ENCODE results near the gene NRG2.

DNA sequence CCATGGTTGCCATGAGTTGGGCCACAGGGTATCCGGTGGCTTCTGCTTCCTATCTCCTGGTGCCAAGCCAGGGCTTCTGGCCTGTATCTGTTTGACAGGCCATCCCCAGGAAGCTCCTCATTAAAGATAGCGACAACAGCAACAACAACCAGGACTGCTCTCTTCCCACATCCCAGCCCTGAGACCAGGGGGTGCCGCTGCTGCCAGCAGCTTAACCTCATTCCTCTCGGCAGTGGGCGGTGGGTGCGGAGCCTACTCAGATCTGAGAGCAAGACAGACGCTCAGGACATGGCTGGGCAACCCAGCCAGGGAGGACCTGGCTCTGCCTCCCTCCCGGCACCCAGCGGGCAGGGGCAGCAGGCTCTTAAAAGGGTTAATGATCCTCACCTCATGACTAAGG is 149.2 kb downstream of the NRG2 start:
- no peak for TF ChIP-seq POLR2A (IDR thresholded peaks at IDR 0.05)
- TF ChIP-seq, protein P1, sequence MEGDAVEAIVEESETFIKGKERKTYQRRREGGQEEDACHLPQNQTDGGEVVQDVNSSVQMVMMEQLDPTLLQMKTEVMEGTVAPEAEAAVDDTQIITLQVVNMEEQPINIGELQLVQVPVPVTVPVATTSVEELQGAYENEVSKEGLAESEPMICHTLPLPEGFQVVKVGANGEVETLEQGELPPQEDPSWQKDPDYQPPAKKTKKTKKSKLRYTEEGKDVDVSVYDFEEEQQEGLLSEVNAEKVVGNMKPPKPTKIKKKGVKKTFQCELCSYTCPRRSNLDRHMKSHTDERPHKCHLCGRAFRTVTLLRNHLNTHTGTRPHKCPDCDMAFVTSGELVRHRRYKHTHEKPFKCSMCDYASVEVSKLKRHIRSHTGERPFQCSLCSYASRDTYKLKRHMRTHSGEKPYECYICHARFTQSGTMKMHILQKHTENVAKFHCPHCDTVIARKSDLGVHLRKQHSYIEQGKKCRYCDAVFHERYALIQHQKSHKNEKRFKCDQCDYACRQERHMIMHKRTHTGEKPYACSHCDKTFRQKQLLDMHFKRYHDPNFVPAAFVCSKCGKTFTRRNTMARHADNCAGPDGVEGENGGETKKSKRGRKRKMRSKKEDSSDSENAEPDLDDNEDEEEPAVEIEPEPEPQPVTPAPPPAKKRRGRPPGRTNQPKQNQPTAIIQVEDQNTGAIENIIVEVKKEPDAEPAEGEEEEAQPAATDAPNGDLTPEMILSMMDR (IDR thresholded peaks at IDR 0.05) = no peak
